DOHH2 (cell line): Measurements from ENCODE around the gene KHDRBS2.

Source experiments
- H3F3A ChIP-seq: fragments of 200-600 bp; sonication (generic), shearing (Covaris generic); 2 replicates; pipeline ENCODE4 v1.6.0; 2016; ENCODE audit warnings: antibody characterized with exemption, mild to moderate bottlenecking; ENCODE audit not compliant: control insufficient read depth, insufficient read depth
- H3K27ac ChIP-seq: fragments of 200-600 bp; sonication (generic); 2 replicates; pipeline ENCODE4 v1.5.1; 2014; ENCODE audit warnings: low read depth, mild to moderate bottlenecking, low read length, moderate library complexity
- H3K27me3 ChIP-seq: fragments of 200-600 bp; sonication (generic); 2 replicates; pipeline ENCODE4 v1.6.1; 2014; ENCODE audit warnings: mild to moderate bottlenecking, low read length, mixed read lengths; ENCODE audit not compliant: control insufficient read depth
- H3K36me3 ChIP-seq: fragments of 200-600 bp; sonication (generic); 2 replicates; pipeline ENCODE4 v1.6.1; 2014; ENCODE audit warnings: mild to moderate bottlenecking, low read length, moderate library complexity, mixed read lengths; ENCODE audit not compliant: control insufficient read depth
- H3K4me1 ChIP-seq: fragments of 200-600 bp; sonication (generic); 2 replicates; pipeline ENCODE4 v1.6.1; 2014; ENCODE audit warnings: mild to moderate bottlenecking, low read length, mixed read lengths; ENCODE audit not compliant: control insufficient read depth
- H3K4me2 ChIP-seq: fragments of 200-600 bp; sonication (generic); 2 replicates; pipeline ENCODE4 v1.6.0; 2014; ENCODE audit warnings: mild to moderate bottlenecking, low read length, moderate library complexity
- H3K4me3 ChIP-seq: fragments of 200-600 bp; sonication (generic); 2 replicates; pipeline ENCODE4 v1.5.1; 2014; ENCODE audit warnings: mild to moderate bottlenecking, low read length, mixed read lengths
- H3K79me2 ChIP-seq: fragments of 200-600 bp; sonication (generic); 2 replicates; pipeline ENCODE4 v1.6.1; 2014; ENCODE audit warnings: mild to moderate bottlenecking, low read length, mixed read lengths; ENCODE audit not compliant: control insufficient read depth
- H3K9me2 ChIP-seq: fragments of 200-600 bp; sonication (generic); replicated peaks from 2 replicates; pipeline ENCODE4 v1.6.1; 2014; ENCODE audit warnings: mild to moderate bottlenecking, low read length, mixed read lengths; ENCODE audit not compliant: control insufficient read depth
- H3K9me3 ChIP-seq: fragments of 200-600 bp; sonication (generic); 2 replicates; pipeline ENCODE4 v1.6.1; 2014; ENCODE audit warnings: antibody characterized with exemption, low read length, mixed read lengths; ENCODE audit not compliant: control insufficient read depth, insufficient read depth
- H4K20me1 ChIP-seq: fragments of 200-600 bp; sonication (generic); 2 replicates; pipeline ENCODE4 v1.6.0; 2014; ENCODE audit warnings: low read depth, mild to moderate bottlenecking, antibody characterized with exemption, low read length, moderate library complexity; ENCODE audit not compliant: control insufficient read depth, insufficient read depth
- CTCF ChIP-seq: fragments of 200-600 bp; sonication (generic); IDR thresholded peaks from one replicate; pipeline ENCODE4 v1.5.1; 2014; ENCODE audit warnings: antibody characterized with exemption, mild to moderate bottlenecking, low read depth, low read length; ENCODE audit not compliant: poor library complexity, severe bottlenecking
- EZH2phosphoT487 ChIP-seq: fragments of 200-600 bp; sonication (generic); IDR thresholded peaks from 2 replicates; pipeline ENCODE4 v1.6.1; 2017; ENCODE audit warnings: borderline replicate concordance, mild to moderate bottlenecking, antibody characterized with exemption, low read length, moderate library complexity, mixed read lengths

Gene KHDRBS2

GRCh38 chr6:62119401-62119800 is 166.6 kb downstream of the KHDRBS2 start:
- TF ChIP-seq CTCF = no peak
- no peak for TF ChIP-seq EZH2phosphoT487
- Histone ChIP-seq H3K9me3 (no peaks in the 10 kb centered on the region), H3K79me2 (no peaks in the 10 kb centered on the region), H4K20me1 (no peaks in the 10 kb centered on the region), H3K27me3 (no peaks in the 10 kb centered on the region), H3K9me2 (no peaks in the 10 kb centered on the region), H3K36me3 (no peaks in the 10 kb centered on the region), H3K4me2 (no peak overlapping the region), H3F3A (no peaks in the 10 kb centered on the region), H3K4me3 (no peak overlapping the region), H3K4me1 (no peaks in the 10 kb centered on the region), H3K27ac (no peak overlapping the region)

- no peak overlapping the region for H3K27ac ChIP-seq
- H3K27me3 ChIP-seq = no peaks in the 10 kb centered on the region
- H3K4me2 ChIP-seq = no peak overlapping the region
- no peaks in the 10 kb centered on the region for H3K4me1 ChIP-seq
- H3K79me2 ChIP-seq = no peaks in the 10 kb centered on the region
- H3K9me2 ChIP-seq = no peaks in the 10 kb centered on the region
- H3K9me3 ChIP-seq = peaks cover 8% of the 10 kb centered on the region; the same call in 1 of the 2 replicates
- H3K36me3 ChIP-seq = no peaks in the 10 kb centered on the region
- H3F3A ChIP-seq = no peaks in the 10 kb centered on the region
- TF ChIP-seq CTCF (no peak), EZH2phosphoT487 (no peak)
- H3K4me3 ChIP-seq = no peak overlapping the region
- H4K20me1 ChIP-seq = no peaks in the 10 kb centered on the region
These were observed 182.7 kb downstream of the KHDRBS2 start for GRCh38 chr6:62103186-62103859.

GRCh38 chr6:62102387-62102786 is 183.6 kb downstream of the KHDRBS2 start:
- Histone ChIP-seq H3K27me3 (no peaks in the 10 kb centered on the region), H4K20me1 (no peaks in the 10 kb centered on the region), H3K9me3 (peaks cover 8% of the 10 kb centered on the region; the same call in 1 of the 2 replicates), H3K4me1 (no peaks in the 10 kb centered on the region), H3K4me2 (no peak overlapping the region), H3F3A (no peaks in the 10 kb centered on the region), H3K79me2 (no peaks in the 10 kb centered on the region), H3K9me2 (no peaks in the 10 kb centered on the region), H3K36me3 (no peaks in the 10 kb centered on the region), H3K4me3 (no peak overlapping the region), H3K27ac (no peak overlapping the region)
- TF ChIP-seq CTCF = no peak
- no peak for TF ChIP-seq EZH2phosphoT487
